Right atrium auricular region (tissue), 2 donors: ENCODE results near the gene ZSWIM5. TPM values are rescaled to one million over a fixed set of nuclear protein-coding genes. Genes with fewer than 3 reads are reported as not detected.
A peak's percentile ranks its signal among the peaks of the same experiment; 100 is the strongest.

ENCODE experiments used
- DNase-seq: peaks from one replicate; pipeline ENCODE4 v3.0.0-alpha.2; 2019; ENCODE audit warnings: low spot score
- H3K27ac ChIP-seq, 2 donors: fragments of 200-600 bp; sonication (generic); 1 replicate in 1 of 2; 2 replicates in 1 of 2; pipeline ENCODE4 v1.5.1; 2016 to 2019
- H3K27me3 ChIP-seq, 2 donors: fragments of 200-600 bp; sonication (generic); one replicate each; pipeline versions ENCODE4 v1.5.1 to v1.6.0; 2017 to 2019
- H3K36me3 ChIP-seq: fragments of 200-600 bp; sonication (generic); one replicate; pipeline ENCODE4 v1.5.1; 2016
- H3K4me1 ChIP-seq, 2 donors: fragments of 200-600 bp; sonication (generic); one replicate each; pipeline versions ENCODE4 v1.5.1 to v1.6.0; 2017 to 2019
- H3K4me3 ChIP-seq, 2 donors: fragments of 200-600 bp; sonication (generic); 1 replicate in 1 of 2; 2 replicates in 1 of 2; pipeline ENCODE4 v1.5.1; 2017 to 2019; ENCODE audit warnings: mild to moderate bottlenecking in 1 of 2, moderate library complexity in 1 of 2
- H3K9me3 ChIP-seq, 2 donors: fragments of 200-600 bp; sonication (generic); one replicate each; pipeline ENCODE4 v1.5.1; 2019
- total RNA-seq, 2 donors: library from RNA; depleted of rRNA; stranded (reverse); fragments of >200 nt; gene quantifications; one replicate each; pipeline ENCODE4 v1.1.0, GENCODE V29; 2016
- TF ChIP-seq, protein P1 (sequence below), 2 donors: fragments of 200-600 bp; sonication (generic); IDR thresholded peaks; one replicate each; pipeline ENCODE4 v1.5.1; 2019; ENCODE audit warnings: antibody characterized with exemption in 2 of 2

ZSWIM5 gene
- total RNA-seq, 2 donors from 2014 or later = 1.2 to 1.7 TPM

DNA sequence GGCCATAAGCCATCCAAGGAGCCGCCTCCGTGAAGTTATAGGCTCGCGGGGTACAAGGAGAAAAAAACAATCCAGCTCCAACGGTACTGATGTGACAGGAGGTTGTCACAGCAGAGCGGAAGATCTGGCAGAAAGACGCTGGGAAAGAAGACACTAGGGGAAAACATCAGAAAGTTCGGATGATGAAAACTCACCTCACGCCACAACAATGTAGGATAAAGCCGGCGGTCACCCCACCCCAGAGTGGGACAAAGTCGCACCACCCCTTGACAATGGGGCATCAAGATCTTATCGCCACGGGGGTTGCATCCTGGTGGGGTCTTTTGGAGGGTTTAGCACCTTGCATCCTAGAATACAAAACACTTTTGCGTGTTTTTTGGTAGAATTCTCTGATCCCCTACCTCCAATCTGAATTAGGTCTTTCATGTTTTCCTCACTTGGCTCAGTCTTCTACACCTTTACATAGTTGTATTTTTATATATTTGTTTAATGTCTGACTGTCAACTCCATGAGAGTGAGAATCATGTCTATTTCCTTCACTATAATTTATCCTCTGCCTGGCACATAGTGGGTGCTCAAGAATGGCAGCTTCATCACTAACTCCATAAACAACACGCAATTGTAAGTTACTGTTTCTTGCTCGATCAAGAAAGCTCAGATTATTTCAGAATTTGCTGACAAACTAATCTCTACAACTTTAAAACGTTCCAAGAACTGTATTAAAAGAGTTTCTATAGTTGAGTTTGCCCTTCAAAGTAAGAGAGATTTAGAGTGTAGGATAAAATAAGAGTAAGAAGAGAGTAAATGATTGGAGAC, 611 bp upstream of the ZSWIM5 start:
- H3K4me3 ChIP-seq = peak overlapping the region; percentile 69 to 90
- DNase-seq = no peak
- H3K27me3 ChIP-seq = no peaks in the 10 kb centered on the region
- H3K4me1 ChIP-seq = peaks cover 0 to 10% of the 10 kb centered on the region in 2 donors
- H3K36me3 ChIP-seq = no peaks in the 10 kb centered on the region
- TF ChIP-seq, protein P1, sequence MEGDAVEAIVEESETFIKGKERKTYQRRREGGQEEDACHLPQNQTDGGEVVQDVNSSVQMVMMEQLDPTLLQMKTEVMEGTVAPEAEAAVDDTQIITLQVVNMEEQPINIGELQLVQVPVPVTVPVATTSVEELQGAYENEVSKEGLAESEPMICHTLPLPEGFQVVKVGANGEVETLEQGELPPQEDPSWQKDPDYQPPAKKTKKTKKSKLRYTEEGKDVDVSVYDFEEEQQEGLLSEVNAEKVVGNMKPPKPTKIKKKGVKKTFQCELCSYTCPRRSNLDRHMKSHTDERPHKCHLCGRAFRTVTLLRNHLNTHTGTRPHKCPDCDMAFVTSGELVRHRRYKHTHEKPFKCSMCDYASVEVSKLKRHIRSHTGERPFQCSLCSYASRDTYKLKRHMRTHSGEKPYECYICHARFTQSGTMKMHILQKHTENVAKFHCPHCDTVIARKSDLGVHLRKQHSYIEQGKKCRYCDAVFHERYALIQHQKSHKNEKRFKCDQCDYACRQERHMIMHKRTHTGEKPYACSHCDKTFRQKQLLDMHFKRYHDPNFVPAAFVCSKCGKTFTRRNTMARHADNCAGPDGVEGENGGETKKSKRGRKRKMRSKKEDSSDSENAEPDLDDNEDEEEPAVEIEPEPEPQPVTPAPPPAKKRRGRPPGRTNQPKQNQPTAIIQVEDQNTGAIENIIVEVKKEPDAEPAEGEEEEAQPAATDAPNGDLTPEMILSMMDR (IDR thresholded peaks at IDR 0.05) = no peak
- no peaks in the 10 kb centered on the region for H3K9me3 ChIP-seq
- H3K27ac ChIP-seq = peak overlapping the region; percentile 82 to 88

DNA sequence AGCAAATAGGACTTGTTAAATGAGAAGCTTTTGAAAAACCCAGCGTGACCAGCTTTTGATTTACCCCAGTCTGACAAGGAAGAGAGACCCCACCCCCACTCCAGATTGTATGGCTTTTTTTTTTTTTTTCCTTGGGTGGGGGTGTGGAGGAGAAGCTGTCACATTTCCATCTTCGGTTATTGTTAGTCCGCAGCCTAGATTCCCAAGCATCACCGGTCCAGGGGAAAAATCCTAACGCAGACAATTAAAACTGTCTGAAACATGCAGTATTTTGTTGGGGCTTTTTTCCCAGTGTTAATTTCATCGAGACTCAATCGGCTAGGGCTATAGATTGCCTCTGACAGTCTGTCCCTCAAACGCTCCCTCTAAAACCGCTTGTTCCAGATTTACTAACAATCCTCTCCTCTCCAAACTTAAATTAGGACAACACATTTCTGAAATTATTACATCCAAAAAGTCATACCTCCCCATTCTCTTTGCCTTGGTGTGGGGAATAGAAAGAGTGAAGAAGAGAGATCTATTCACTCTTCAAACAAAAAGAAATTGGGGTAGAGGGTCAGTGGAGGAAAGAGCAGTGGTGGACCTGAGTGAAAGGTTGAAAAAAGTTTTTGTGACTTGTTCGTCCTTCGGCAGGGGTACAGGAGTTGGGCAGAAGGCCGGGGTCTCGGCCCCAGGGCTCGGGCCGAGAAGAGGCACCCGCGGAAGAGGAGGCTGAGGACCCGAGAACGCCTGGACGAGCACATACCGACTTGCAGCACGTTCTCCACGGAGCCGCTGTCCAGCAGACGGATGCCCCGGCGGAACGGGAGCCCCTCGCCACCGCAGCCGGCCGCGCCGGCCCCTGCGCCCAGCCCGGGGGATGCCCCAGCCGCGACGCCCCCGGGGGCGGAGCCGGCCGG, 1.1 kb downstream of the ZSWIM5 start:
- TF ChIP-seq, protein P1 (IDR thresholded peaks at IDR 0.05) = no peak
- DNase-seq = no peak

DNA sequence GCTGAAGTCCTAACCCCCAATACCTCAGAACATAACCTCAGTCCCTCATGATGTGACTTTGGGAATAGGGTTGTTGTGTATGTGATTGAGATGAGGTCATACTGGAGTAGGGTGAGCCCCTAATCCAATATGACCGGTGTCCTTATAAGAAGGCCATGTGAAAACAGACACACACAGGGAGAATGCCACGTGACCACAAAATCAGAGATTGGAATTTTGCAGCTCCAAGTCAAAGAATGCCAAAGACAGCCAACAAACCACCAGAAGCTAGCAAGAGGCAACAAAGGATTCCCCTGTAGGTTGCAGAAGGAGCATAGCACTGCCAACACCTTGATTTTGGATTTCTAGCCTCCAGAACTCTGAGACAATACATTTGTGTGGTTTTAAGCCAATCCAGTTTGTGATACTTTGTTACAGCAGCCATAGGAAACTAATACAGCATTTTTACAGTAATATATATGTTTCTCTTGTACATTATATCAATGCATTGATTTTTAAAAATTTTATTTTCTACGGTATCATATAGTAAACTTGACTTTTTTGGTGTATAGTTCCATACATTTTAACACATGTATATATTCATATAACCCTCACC, 5.4 kb downstream of the ZSWIM5 start:
- Histone ChIP-seq H3K36me3 (no peaks in the 10 kb centered on the region), H3K4me3 (no peak overlapping the region), H3K4me1 (peaks cover 0 to 4% of the 10 kb centered on the region in 2 donors), H3K27me3 (no peaks in the 10 kb centered on the region), H3K9me3 (peaks cover 0 to 7% of the 10 kb centered on the region in 2 donors), H3K27ac (no peak overlapping the region)
- TF ChIP-seq, protein P1 (IDR thresholded peaks at IDR 0.05) = no peak
- DNase-seq = no peak

More for the DNA sequence above, 1.1 kb downstream of the ZSWIM5 start:
- Histone ChIP-seq H3K9me3 (no peaks in the 10 kb centered on the region), H3K27me3 (no peaks in the 10 kb centered on the region), H3K36me3 (no peaks in the 10 kb centered on the region), H3K27ac (peak overlapping the region; percentile 72 to 82), H3K4me3 (peak overlapping the region; percentile 46 to 90), H3K4me1 (peaks cover 0 to 10% of the 10 kb centered on the region in 2 donors)

DNA sequence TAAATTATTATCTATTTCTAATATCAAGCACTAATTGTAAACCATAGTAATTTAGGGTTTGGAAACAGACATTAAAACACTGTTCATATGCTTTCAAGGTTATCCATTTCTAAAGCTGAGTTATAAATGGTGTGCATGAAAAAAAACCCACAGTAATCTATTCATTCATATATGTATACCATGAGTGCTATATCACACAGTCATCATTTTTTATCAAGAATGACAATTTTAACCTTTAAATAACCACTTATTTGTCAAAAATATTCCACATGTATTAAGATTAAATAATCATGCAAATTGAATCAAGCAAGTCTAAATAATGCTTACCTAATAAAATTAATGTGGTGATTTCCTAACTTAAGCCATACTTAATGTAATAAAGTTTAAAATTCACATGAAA, 6.0 kb downstream of the ZSWIM5 start:
- no peaks in the 10 kb centered on the region for H3K27me3 ChIP-seq
- H3K9me3 ChIP-seq = peaks cover 0 to 7% of the 10 kb centered on the region in 2 donors
- H3K4me3 ChIP-seq = no peak overlapping the region

DNA sequence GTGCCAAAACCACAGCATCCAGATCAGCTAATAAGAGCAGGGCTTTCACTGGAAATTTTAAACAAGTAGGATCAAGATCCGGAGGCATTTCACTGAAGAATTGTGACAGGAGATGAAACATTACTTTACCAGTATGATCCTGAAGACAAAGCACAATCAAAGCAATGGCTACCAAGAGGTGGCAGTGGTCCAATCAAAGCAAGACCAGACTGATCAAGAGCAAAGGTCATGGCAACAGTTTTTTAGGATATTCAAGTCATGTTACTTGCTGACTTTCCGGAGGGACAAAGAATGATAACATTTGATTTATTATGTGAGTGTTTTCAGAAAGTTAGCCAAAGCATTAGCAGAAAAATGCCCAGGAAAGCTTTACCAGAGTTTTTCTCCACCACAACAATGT, 8.2 kb downstream of the ZSWIM5 start:
- H3K36me3 ChIP-seq = no peaks in the 10 kb centered on the region
- H3K27me3 ChIP-seq = no peaks in the 10 kb centered on the region
- H3K4me1 ChIP-seq = no peaks in the 10 kb centered on the region
- TF ChIP-seq, protein P1 (IDR thresholded peaks at IDR 0.05) = no peak
- H3K9me3 ChIP-seq = peaks cover 0 to 7% of the 10 kb centered on the region in 2 donors
- DNase-seq = no peak
- H3K27ac ChIP-seq = no peak overlapping the region
- H3K4me3 ChIP-seq = no peak overlapping the region

More for the DNA sequence above, 6.0 kb downstream of the ZSWIM5 start:
- Histone ChIP-seq H3K36me3 (no peaks in the 10 kb centered on the region), H3K27ac (no peak overlapping the region), H3K4me1 (peaks cover 0 to 4% of the 10 kb centered on the region in 2 donors)
- DNase-seq = no peak
- TF ChIP-seq, protein P1 (IDR thresholded peaks at IDR 0.05) = no peak
